Hepatocyte (in vitro differentiated cells): ENCODE results near the gene ANKRD22.

Experiments used
- CTCF ChIP-seq: fragments of 200-600 bp; sonication (generic); IDR thresholded peaks from 2 replicates; pipeline ENCODE4 v1.5.1; 2016; ENCODE audit warnings: antibody characterized with exemption, mild to moderate bottlenecking; ENCODE audit not compliant: poor library complexity
- EZH2 ChIP-seq: fragments of 200-600 bp; sonication (generic); IDR thresholded peaks from 2 replicates; pipeline ENCODE4 v1.6.1; 2016; ENCODE audit warnings: antibody characterized with exemption, mild to moderate bottlenecking, borderline replicate concordance

GRCh38 chr10:88881320-88881719 is 29.7 kb upstream of the ANKRD22 start:
- TF ChIP-seq CTCF: no peak
- TF ChIP-seq EZH2: no peak
